H1 (cell line): ENCODE results near the gene CAMK2A. TPM values are rescaled to one million over a fixed set of nuclear protein-coding genes. Genes with fewer than 3 reads are reported as not detected.

Experiments used
- CTCF ChIA-PET: fragments of 300-600 bp; sonication (Branson Sonifier 250); formaldehyde crosslinking; loops from one replicate; lab custom pipeline; 2021; ENCODE audit not compliant: partially characterized antibody; lab: Charles Lee
- POLR2A ChIA-PET: fragments of 300-600 bp; sonication (Branson Sonifier 250); formaldehyde crosslinking; loops from one replicate; lab custom pipeline; 2021; ENCODE audit warnings: inconsistent platforms; ENCODE audit not compliant: partially characterized antibody; lab: Charles Lee
- DNase-seq, 2 experiments: peaks; one replicate each; pipeline versions ENCODE4 v3.0.0 to v3.0.0-alpha.2; 2010 to 2022; ENCODE audit warnings: low spot score in 2 of 2, low read depth in 1 of 2, mixed read lengths in 1 of 2
- FAIRE-seq: peaks from 2 replicates; lab custom pipeline; 2011; peaks lifted over from hg19 to GRCh38; lab: Jason Lieb, UNC
- H2AFZ ChIP-seq: 2 replicates; pipeline ENCODE4 v1.8.1; 2012; ENCODE audit warnings: low read length, inconsistent platforms
- H2AK5ac ChIP-seq: 2 replicates; pipeline ENCODE4 v1.6.1; 2013; ENCODE audit warnings: low read depth, low read length
- H2BK120ac ChIP-seq: replicated peaks from 2 replicates; pipeline ENCODE3; 2013; ENCODE audit warnings: low read depth, low read length, inconsistent platforms
- H2BK12ac ChIP-seq: 2 replicates; pipeline ENCODE4 v1.6.1; 2013; ENCODE audit warnings: low read depth, low read length
- H2BK15ac ChIP-seq: 2 replicates; pipeline ENCODE4 v1.6.1; 2013; ENCODE audit warnings: low read length
- H2BK20ac ChIP-seq: 2 replicates; pipeline ENCODE4 v1.6.1; 2013; ENCODE audit warnings: low read length
- H2BK5ac ChIP-seq: 2 replicates; pipeline ENCODE4 v1.6.1; 2013; ENCODE audit warnings: low read depth, low read length
- H3K14ac ChIP-seq: 2 replicates; pipeline ENCODE4 v1.6.1; 2013; ENCODE audit warnings: inconsistent platforms; ENCODE audit not compliant: insufficient read length
- H3K18ac ChIP-seq: 2 replicates; pipeline ENCODE4 v1.6.1; 2013; ENCODE audit warnings: low read length; ENCODE audit errors: extremely low read depth
- H3K23ac ChIP-seq: 2 replicates; pipeline ENCODE4 v1.6.1; 2013; ENCODE audit warnings: inconsistent platforms; ENCODE audit not compliant: insufficient read length
- H3K23me2 ChIP-seq: 2 replicates; pipeline ENCODE4 v1.6.1; 2013; ENCODE audit warnings: low read depth, low read length
- H3K27ac ChIP-seq: 2 replicates; pipeline ENCODE4 v1.6.1; 2011; ENCODE audit warnings: low read depth, low read length, inconsistent platforms
- H3K27me3 ChIP-seq, 4 experiments: replicated peaks in 1 of 4; 1 replicate in 1 of 4; 2 replicates in 3 of 4; pipeline versions ENCODE4 v1.6.1 to v1.8.1; 2011 to 2013; ENCODE audit warnings: low read length in 3 of 4, mild to moderate bottlenecking in 3 of 4, inconsistent platforms in 2 of 4, mixed read lengths in 2 of 4, moderate library complexity in 1 of 4; ENCODE audit not compliant: control insufficient read depth in 3 of 4, insufficient read depth in 3 of 4; ENCODE audit errors: extremely low read depth in 1 of 4
- H3K36me3 ChIP-seq, 4 experiments: 2 replicates each; pipeline versions ENCODE4 v1.6.1 to v1.8.1; 2011 to 2013; ENCODE audit warnings: mild to moderate bottlenecking in 4 of 4, low read length in 3 of 4, moderate library complexity in 2 of 4, control low read depth in 1 of 4, inconsistent platforms in 1 of 4; ENCODE audit not compliant: insufficient read depth in 4 of 4, control insufficient read depth in 2 of 4
- H3K4ac ChIP-seq: replicated peaks from 2 replicates; pipeline ENCODE3; 2013; ENCODE audit warnings: low read length, low read depth, mixed read lengths, inconsistent platforms; ENCODE audit not compliant: insufficient read length
- H3K4me1 ChIP-seq, 4 experiments: replicated peaks in 1 of 4; 1 replicate in 1 of 4; 2 replicates in 3 of 4; pipeline versions ENCODE4 v1.6.1 to v1.8.1; 2011 to 2013; ENCODE audit warnings: low read length in 3 of 4, inconsistent platforms in 2 of 4, mixed read lengths in 1 of 4; ENCODE audit not compliant: insufficient read depth in 4 of 4, control insufficient read depth in 3 of 4
- H3K4me2 ChIP-seq, 2 experiments: 2 replicates each; pipeline versions ENCODE4 v1.6.1 to v1.8.1; 2011 to 2013; ENCODE audit warnings: low read depth in 2 of 2, low read length in 2 of 2, control low read depth in 1 of 2, inconsistent platforms in 1 of 2, mild to moderate bottlenecking in 1 of 2; ENCODE audit not compliant: insufficient read depth in 1 of 2
- H3K4me3 ChIP-seq, 4 experiments: fragments of 200-600, 300-600 bp in 1 of 4; sonication (generic), shearing (Covaris generic), sonication (Bioruptor Twin) in 1 of 4; 2 replicates each; pipeline versions ENCODE4 v1.5.1 to v1.8.1; 2011 to 2016; ENCODE audit warnings: low read length in 4 of 4, low read depth in 3 of 4, control low read depth in 2 of 4, inconsistent platforms in 2 of 4, mild to moderate bottlenecking in 2 of 4, mixed read lengths in 1 of 4, moderate library complexity in 1 of 4; ENCODE audit not compliant: insufficient read depth in 2 of 4; ENCODE audit errors: extremely low read depth in 1 of 4
- H3K56ac ChIP-seq: replicated peaks from 2 replicates; pipeline ENCODE3; 2013; ENCODE audit warnings: low read depth, mild to moderate bottlenecking, mixed read lengths, low read length, inconsistent platforms; ENCODE audit not compliant: insufficient read length
- H3K79me1 ChIP-seq: 2 replicates; pipeline ENCODE4 v1.6.1; 2013; ENCODE audit warnings: low read depth, low read length, control low read depth
- H3K79me2 ChIP-seq, 2 experiments: 2 replicates each; pipeline versions ENCODE4 v1.6.1 to v1.8.1; 2012 to 2013; ENCODE audit warnings: low read length in 2 of 2, mild to moderate bottlenecking in 2 of 2, inconsistent platforms in 1 of 2; ENCODE audit not compliant: insufficient read depth in 2 of 2, control insufficient read depth in 1 of 2
- H3K9ac ChIP-seq, 4 experiments: replicated peaks in 1 of 4; 1 replicate in 1 of 4; 2 replicates in 3 of 4; pipeline versions ENCODE4 v1.6.1 to v1.8.1; 2011 to 2013; ENCODE audit warnings: low read depth in 3 of 4, low read length in 3 of 4, control low read depth in 2 of 4, mild to moderate bottlenecking in 2 of 4, moderate library complexity in 2 of 4, inconsistent platforms in 1 of 4; ENCODE audit errors: extremely low read depth in 1 of 4
- H3K9me3 ChIP-seq, 2 experiments: 2 replicates each; pipeline versions ENCODE4 v1.6.1 to v1.8.1; 2012 to 2013; ENCODE audit warnings: mild to moderate bottlenecking in 2 of 2, moderate library complexity in 2 of 2, control low read depth in 1 of 2, inconsistent platforms in 1 of 2, low read depth in 1 of 2, low read length in 1 of 2, mixed read lengths in 1 of 2; ENCODE audit not compliant: insufficient read depth in 2 of 2
- H4K20me1 ChIP-seq, 2 experiments: replicated peaks in 1 of 2; 2 replicates each; pipeline versions ENCODE3 to v1.8.1; 2011 to 2013; ENCODE audit warnings: inconsistent platforms in 2 of 2, low read length in 2 of 2, mild to moderate bottlenecking in 1 of 2; ENCODE audit not compliant: insufficient read depth in 2 of 2, control insufficient read depth in 1 of 2
- H4K5ac ChIP-seq: 2 replicates; pipeline ENCODE4 v1.6.1; 2013; ENCODE audit warnings: low read length, low read depth, mixed read lengths, inconsistent platforms; ENCODE audit not compliant: insufficient read length
- H4K8ac ChIP-seq: 2 replicates; pipeline ENCODE4 v1.8.0; 2013; ENCODE audit warnings: mild to moderate bottlenecking, moderate library complexity, low read length, inconsistent platforms; ENCODE audit not compliant: insufficient read depth; ENCODE audit errors: extremely low read depth
- H4K91ac ChIP-seq: replicated peaks from 2 replicates; pipeline ENCODE3; 2013; ENCODE audit warnings: low read length, mixed read lengths, inconsistent platforms; ENCODE audit not compliant: insufficient read length
- ATF3 ChIP-seq: IDR thresholded peaks from 2 replicates; pipeline ENCODE4 v1.6.1; 2011; ENCODE audit warnings: low read depth, mild to moderate bottlenecking, low read length; ENCODE audit not compliant: insufficient read depth
- CTCF ChIP-seq, 3 experiments: IDR thresholded peaks; 1 replicate in 2 of 3; 2 replicates in 1 of 3; pipeline versions ENCODE4 v1.5.1 to v1.6.1; 2011; ENCODE audit warnings: low read length in 3 of 3, mild to moderate bottlenecking in 3 of 3, inconsistent platforms in 2 of 3, low read depth in 1 of 3, moderate library complexity in 1 of 3; ENCODE audit not compliant: insufficient read depth in 1 of 3; ENCODE audit errors: control extremely low read depth in 1 of 3
- GABPA ChIP-seq: IDR thresholded peaks from 2 replicates; pipeline ENCODE4 v1.6.1; 2011; ENCODE audit warnings: mild to moderate bottlenecking, low read length, moderate library complexity, borderline replicate concordance; ENCODE audit not compliant: insufficient read depth
- KDM1A ChIP-seq: fragments of 200-600, 300-600 bp; sonication (generic); IDR thresholded peaks from 2 replicates; pipeline ENCODE4 v1.7.1; 2016; ENCODE audit warnings: mild to moderate bottlenecking, low read length, borderline replicate concordance
- MAX ChIP-seq: IDR thresholded peaks from 2 replicates; pipeline ENCODE4 v1.6.1; 2012; ENCODE audit warnings: inconsistent platforms
- NANOG ChIP-seq: IDR thresholded peaks from 2 replicates; pipeline ENCODE4 v1.6.1; 2011; ENCODE audit warnings: low read length, low read depth, mild to moderate bottlenecking, inconsistent platforms; ENCODE audit not compliant: insufficient read depth, poor library complexity, severe bottlenecking
- RNF2 ChIP-seq: fragments of 200-900, 300-1000 bp; sonication (generic); IDR thresholded peaks from 2 replicates; pipeline ENCODE4 v1.7.1; 2016; ENCODE audit warnings: borderline replicate concordance, low read depth, mild to moderate bottlenecking, antibody characterized with exemption, low read length; ENCODE audit not compliant: poor library complexity, severe bottlenecking; ENCODE audit errors: missing control alignments
- SP2 ChIP-seq: IDR thresholded peaks from 2 replicates; pipeline ENCODE4 v1.6.1; 2012; ENCODE audit warnings: mild to moderate bottlenecking, low read length, inconsistent platforms
- SRF ChIP-seq: IDR thresholded peaks from 2 replicates; pipeline ENCODE4 v1.6.1; 2011; ENCODE audit warnings: mild to moderate bottlenecking, low read depth, low read length, moderate library complexity
- WGBS, 2 experiments: shearing (Covaris generic) in 1 of 2; methylation state at CpG; one replicate each; pipeline versions ENCODE4 v1.1.6 to v1.1.7; 2013 to 2015; ENCODE audit warnings: low lambda C conversion rate in 2 of 2, mixed read lengths in 2 of 2, inconsistent platforms in 1 of 2, low coverage in 1 of 2, missing lambda C conversion rate in 1 of 2; ENCODE audit not compliant: insufficient replicate concordance in 2 of 2, insufficient coverage in 1 of 2, insufficient read length in 1 of 2; ENCODE audit errors: extremely low coverage in 1 of 2, missing lambda C conversion rate in 1 of 2; 5-methylcytosine and 5-hydroxymethylcytosine counted together
- polyA plus RNA-seq, 7 experiments: library from polyadenylated mRNA; depleted of rRNA in 3 of 7; stranded (reverse) in 5 of 7; unstranded in 2 of 7; fragments of >200 nt in 5 of 7; fragments of 200-250 nt in 2 of 7; gene quantifications; 1 replicate in 5 of 7; 2 replicates in 1 of 7; 4 replicates in 1 of 7; pipeline versions ENCODE4 v1.2.1 to v1.2.3, GENCODE V29; 2011 to 2013; ENCODE audit warnings: missing spikeins in 2 of 7, mixed read lengths in 2 of 7
- total RNA-seq: library from RNA; stranded (reverse); fragmentation: NEBNext Ultra II Directional; extraction: Animal tissue kit (Norgen Biotek cat#: 25700); gene quantifications from 2 replicates; pipeline ENCODE4 v1.2.1, GENCODE V29; 2021

CAMK2A gene
- total and polyA plus RNA-seq, 2 of the 8 experiments (the other 6 are each of a cell fraction or from before 2014, with no cell fraction given) = 0.20 to 0.28 TPM

- H3K27ac ChIP-seq = no peak overlapping the region
- no peak overlapping the region for H2BK15ac ChIP-seq
- DNase-seq (no peak), FAIRE-seq (no peak)
- H3K9me3 ChIP-seq = no peaks in the 10 kb centered on the region
- no peak overlapping the region for H2AFZ ChIP-seq
- H2AK5ac ChIP-seq = no peak overlapping the region
- WGBS, 2 experiments = 74% methylated on average over 8 of the region's 8 CpGs; no CpG with 5 or more reads in 1 of the 2 experiments
- no peak overlapping the region for H3K4me2 ChIP-seq
- no peaks in the 10 kb centered on the region for H3K79me1 ChIP-seq
- H3K4me3 ChIP-seq = no peak overlapping the region
- H4K20me1 ChIP-seq = no peaks in the 10 kb centered on the region
- H4K5ac ChIP-seq = no peak overlapping the region
- H3K18ac ChIP-seq = no peak overlapping the region
- no peaks in the 10 kb centered on the region for H3K79me2 ChIP-seq
- peaks cover 0 to 4% (median 0%) of the 10 kb centered on the region in 4 experiments; a peak in 1 of 7 replicates for H3K4me1 ChIP-seq
- H3K9ac ChIP-seq = no peak overlapping the region
- H3K4ac ChIP-seq = no peak overlapping the region
- H3K36me3 ChIP-seq = no peaks in the 10 kb centered on the region
- no peak overlapping the region for H2BK120ac ChIP-seq
- no peak overlapping the region for H2BK20ac ChIP-seq
- no peak overlapping the region for H3K23ac ChIP-seq
- H2BK5ac ChIP-seq = no peak overlapping the region
- H3K14ac ChIP-seq = no peak overlapping the region
- H4K91ac ChIP-seq = no peak overlapping the region
- CTCF ChIA-PET = interaction anchor here (0.6 to 21.2 kb wide), 5 partner anchors 9 to 175 kb away, joined by 3 to 302 read pairs (median 3); partner anchors contain the start of gene SLC6A7
- no peak overlapping the region for H3K56ac ChIP-seq
- no peak overlapping the region for H2BK12ac ChIP-seq
- POLR2A ChIA-PET = no interaction called here
- no peak overlapping the region for H4K8ac ChIP-seq
- no peaks in the 10 kb centered on the region for H3K23me2 ChIP-seq
- no peaks in the 10 kb centered on the region for H3K27me3 ChIP-seq
- TF ChIP-seq KDM1A (no peak), RNF2 (no peak), SRF (no peak), SP2 (no peak), GABPA (no peak), NANOG (no peak), ATF3 (no peak), CTCF (IDR thresholded peaks at IDR 0.05; ENCODE audit: control extremely low read depth in 1 of 3, insufficient read depth in 1 of 3, low read depth in 1 of 3, low read length in 3 of 3) (no peak), MAX (no peak)
Observed at GRCh38 chr5:150224483-150225027, 65.0 kb downstream of the CAMK2A start.
